ENCODE data around the gene RPTOR.
"Not testable (repeated sequence)": the region's sequence is repeated elsewhere in the genome, so short reads cannot be mapped to it uniquely, and the experiment has no call there.

Gene RPTOR

GRCh38 chr17:80614332-80615047 is 69.9 kb downstream of the RPTOR start:
- no peak overlapping the region for H3K4me3 ChIP-seq (ENCODE audit: low read depth, low read length)
- no peaks in the 10 kb centered on the region for H3K36me3 ChIP-seq (ENCODE audit: control insufficient read depth, insufficient read depth, low read length)
- H3K27me3 ChIP-seq (ENCODE audit: control insufficient read depth, insufficient read depth, low read length), result no peaks in the 10 kb centered on the region
- H3K9ac ChIP-seq (ENCODE audit: low read depth, low read length), result no peak overlapping the region
- no peaks in the 10 kb centered on the region for H3K9me3 ChIP-seq (ENCODE audit: control insufficient read depth, insufficient read depth, low read length)
- H3K4me1 ChIP-seq (ENCODE audit: control insufficient read depth, insufficient read depth, low read length), result no peaks in the 10 kb centered on the region

- Histone ChIP-seq H3K4me1 (ENCODE audit: control insufficient read depth, insufficient read depth, low read length) (no peaks in the 10 kb centered on the region), H3K9ac (ENCODE audit: low read depth, low read length) (no peak overlapping the region), H3K36me3 (ENCODE audit: control insufficient read depth, insufficient read depth, low read length) (no peaks in the 10 kb centered on the region), H3K27me3 (ENCODE audit: control insufficient read depth, insufficient read depth, low read length) (no peaks in the 10 kb centered on the region), H3K4me3 (ENCODE audit: low read depth, low read length) (no peak overlapping the region), H3K9me3 (ENCODE audit: control insufficient read depth, insufficient read depth, low read length) (no peaks in the 10 kb centered on the region)
These were observed 70.7 kb downstream of the RPTOR start for GRCh38 chr17:80615376-80615775.

DNA sequence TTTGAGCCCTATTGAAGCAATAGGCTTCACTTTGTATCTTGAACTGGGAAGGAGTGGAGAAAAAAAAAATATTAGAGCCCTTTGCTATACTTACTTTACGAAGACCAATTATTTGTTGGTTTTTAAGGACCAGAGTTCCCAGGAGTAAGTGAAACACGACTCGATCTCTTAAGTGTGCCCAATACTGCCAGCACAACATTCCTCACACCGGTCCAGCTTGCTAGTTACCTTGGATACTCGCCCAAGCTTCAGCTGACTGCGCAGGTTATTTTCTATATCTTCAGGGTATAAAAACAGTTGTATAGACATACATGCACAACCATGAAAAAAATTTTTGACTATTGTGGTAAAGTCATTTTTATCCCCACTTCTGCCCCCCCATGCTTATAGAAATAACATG is 72.1 kb downstream of the RPTOR start:
- Histone ChIP-seq H3K27me3 (ENCODE audit: control insufficient read depth, insufficient read depth, low read length) (no peaks in the 10 kb centered on the region), H3K4me1 (ENCODE audit: control insufficient read depth, insufficient read depth, low read length) (no peaks in the 10 kb centered on the region), H3K4me3 (ENCODE audit: low read depth, low read length) (no peak overlapping the region), H3K9ac (ENCODE audit: low read depth, low read length) (no peak overlapping the region), H3K36me3 (ENCODE audit: control insufficient read depth, insufficient read depth, low read length) (no peaks in the 10 kb centered on the region), H3K9me3 (ENCODE audit: control insufficient read depth, insufficient read depth, low read length) (no peaks in the 10 kb centered on the region)

- Histone ChIP-seq H3K36me3 (ENCODE audit: control insufficient read depth, insufficient read depth, low read length) (no peaks in the 10 kb centered on the region), H3K9me3 (ENCODE audit: control insufficient read depth, insufficient read depth, low read length) (no peaks in the 10 kb centered on the region), H3K27me3 (ENCODE audit: control insufficient read depth, insufficient read depth, low read length) (no peaks in the 10 kb centered on the region), H3K9ac (ENCODE audit: low read depth, low read length) (no peak overlapping the region), H3K4me1 (ENCODE audit: control insufficient read depth, insufficient read depth, low read length) (no peaks in the 10 kb centered on the region), H3K4me3 (ENCODE audit: low read depth, low read length) (no peak overlapping the region)
These were observed 73.7 kb downstream of the RPTOR start for GRCh38 chr17:80618304-80618703.

DNA sequence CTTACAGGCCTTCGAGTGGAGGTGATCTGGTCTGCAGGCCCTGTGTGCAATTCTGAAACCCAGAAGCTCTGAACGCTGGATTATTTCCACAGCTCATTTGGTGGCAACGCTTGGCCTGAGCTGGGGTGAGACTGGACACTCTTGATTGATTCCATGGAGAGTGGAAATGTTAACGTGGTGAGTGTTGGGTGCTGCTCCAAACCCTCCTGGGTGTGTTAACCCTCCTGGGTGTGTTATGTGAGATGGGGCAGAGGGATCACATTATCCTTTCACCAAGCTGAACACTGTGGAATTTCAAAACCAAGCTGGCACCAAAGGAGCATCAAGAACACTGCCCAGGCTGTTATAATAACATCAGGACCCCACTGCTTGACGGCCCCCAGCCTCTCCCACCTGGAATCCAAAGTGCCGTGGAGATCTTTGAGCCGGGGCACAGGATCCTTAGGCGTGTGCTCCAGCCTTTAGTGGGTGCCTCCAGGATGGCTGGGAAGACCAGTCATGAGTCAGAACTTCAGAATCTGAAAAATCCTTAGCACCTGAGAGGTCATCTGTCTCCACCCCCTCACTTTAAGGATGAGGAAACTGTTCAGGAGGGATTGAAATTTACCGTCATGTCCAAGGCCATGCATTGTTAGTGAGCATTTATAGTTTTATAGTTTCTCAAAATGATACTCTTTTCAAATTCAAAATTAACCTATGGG is 75.0 kb downstream of the RPTOR start:
- H3K27me3 ChIP-seq (ENCODE audit: control insufficient read depth, insufficient read depth, low read length), result no peaks in the 10 kb centered on the region
- H3K36me3 ChIP-seq (ENCODE audit: control insufficient read depth, insufficient read depth, low read length), result no peaks in the 10 kb centered on the region
- no peaks in the 10 kb centered on the region for H3K9me3 ChIP-seq (ENCODE audit: control insufficient read depth, insufficient read depth, low read length)
- no peak overlapping the region for H3K4me3 ChIP-seq (ENCODE audit: low read depth, low read length)
- peak overlapping the region; percentile 12 for H3K9ac ChIP-seq (ENCODE audit: low read depth, low read length)
- H3K4me1 ChIP-seq (ENCODE audit: control insufficient read depth, insufficient read depth, low read length), result no peaks in the 10 kb centered on the region

DNA sequence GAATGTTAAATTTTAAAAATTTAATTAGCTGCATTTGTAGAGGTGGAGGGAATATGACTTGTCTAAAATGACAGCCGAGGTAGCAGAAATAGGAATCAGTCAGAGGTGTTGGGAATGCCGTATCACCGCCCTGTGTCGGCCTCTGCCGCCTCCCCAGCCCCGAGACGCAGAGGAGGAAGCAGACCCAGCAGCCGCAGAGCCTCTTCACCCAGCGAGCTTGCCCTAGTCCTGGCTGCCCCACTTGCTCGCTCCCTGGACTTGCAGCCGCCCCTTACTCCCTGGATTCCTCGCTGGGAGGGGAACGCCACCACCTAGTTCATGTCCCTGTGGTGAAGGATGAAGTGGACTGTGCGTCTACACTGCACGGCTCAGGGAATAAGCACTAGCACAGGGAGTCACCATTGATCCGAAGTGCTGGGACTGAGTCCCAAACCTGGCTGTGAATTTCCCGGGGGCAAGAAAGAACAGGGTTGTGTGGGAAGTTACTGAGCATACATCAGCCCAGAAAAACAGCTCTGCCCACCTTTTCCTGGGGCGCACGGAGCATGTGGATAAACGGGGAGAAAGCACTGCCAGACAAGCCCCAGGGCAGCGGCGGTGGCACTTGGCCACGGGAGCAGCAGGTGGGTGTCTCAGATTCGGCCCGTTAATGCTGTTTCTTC is 76.8 kb downstream of the RPTOR start:
- H3K9me3 ChIP-seq (ENCODE audit: control insufficient read depth, insufficient read depth, low read length), result no peaks in the 10 kb centered on the region
- no peak overlapping the region for H3K9ac ChIP-seq (ENCODE audit: low read depth, low read length)
- no peaks in the 10 kb centered on the region for H3K4me1 ChIP-seq (ENCODE audit: control insufficient read depth, insufficient read depth, low read length)
- no peaks in the 10 kb centered on the region for H3K36me3 ChIP-seq (ENCODE audit: control insufficient read depth, insufficient read depth, low read length)
- H3K27me3 ChIP-seq (ENCODE audit: control insufficient read depth, insufficient read depth, low read length), result no peaks in the 10 kb centered on the region
- no peak overlapping the region for H3K4me3 ChIP-seq (ENCODE audit: low read depth, low read length)

GRCh38 chr17:80621997-80622357 is 77.3 kb downstream of the RPTOR start:
- no peak overlapping the region for H3K9ac ChIP-seq (ENCODE audit: low read depth, low read length)
- no peaks in the 10 kb centered on the region for H3K27me3 ChIP-seq (ENCODE audit: control insufficient read depth, insufficient read depth, low read length)
- no peaks in the 10 kb centered on the region for H3K36me3 ChIP-seq (ENCODE audit: control insufficient read depth, insufficient read depth, low read length)
- no peak overlapping the region for H3K4me3 ChIP-seq (ENCODE audit: low read depth, low read length)
- no peaks in the 10 kb centered on the region for H3K4me1 ChIP-seq (ENCODE audit: control insufficient read depth, insufficient read depth, low read length)
- no peaks in the 10 kb centered on the region for H3K9me3 ChIP-seq (ENCODE audit: control insufficient read depth, insufficient read depth, low read length)

DNA sequence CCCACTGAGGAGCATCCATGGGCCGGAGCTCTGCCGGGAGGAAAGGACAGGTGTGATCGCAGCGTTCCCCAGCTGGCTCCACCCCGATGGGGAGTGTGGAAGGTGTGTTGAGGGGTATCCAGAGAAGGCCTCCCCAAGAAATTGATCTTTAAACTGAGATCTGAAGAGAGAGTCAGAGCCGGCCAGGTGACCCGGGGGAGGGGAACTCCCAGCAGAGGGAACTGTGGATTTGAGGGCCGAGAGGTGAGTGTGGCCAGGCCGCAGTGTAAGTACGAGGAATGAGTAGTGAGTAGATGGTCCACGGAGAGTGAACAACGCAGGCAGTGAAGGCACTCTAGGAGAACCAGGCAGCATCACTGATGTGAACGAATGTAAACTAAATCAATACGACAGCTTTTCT is 80.2 kb downstream of the RPTOR start:
- Histone ChIP-seq H3K4me3 (ENCODE audit: low read depth, low read length) (no peak overlapping the region), H3K9me3 (ENCODE audit: control insufficient read depth, insufficient read depth, low read length) (no peaks in the 10 kb centered on the region), H3K4me1 (ENCODE audit: control insufficient read depth, insufficient read depth, low read length) (no peaks in the 10 kb centered on the region), H3K9ac (ENCODE audit: low read depth, low read length) (no peak overlapping the region), H3K27me3 (ENCODE audit: control insufficient read depth, insufficient read depth, low read length) (no peaks in the 10 kb centered on the region), H3K36me3 (ENCODE audit: control insufficient read depth, insufficient read depth, low read length) (no peaks in the 10 kb centered on the region)

GRCh38 chr17:80625627-80626026 is 81.0 kb downstream of the RPTOR start:
- Histone ChIP-seq H3K4me3 (ENCODE audit: low read depth, low read length) (no peak overlapping the region), H3K4me1 (ENCODE audit: control insufficient read depth, insufficient read depth, low read length) (no peaks in the 10 kb centered on the region), H3K9ac (ENCODE audit: low read depth, low read length) (no peak overlapping the region), H3K9me3 (ENCODE audit: control insufficient read depth, insufficient read depth, low read length) (no peaks in the 10 kb centered on the region), H3K27me3 (ENCODE audit: control insufficient read depth, insufficient read depth, low read length) (no peaks in the 10 kb centered on the region), H3K36me3 (ENCODE audit: control insufficient read depth, insufficient read depth, low read length) (no peaks in the 10 kb centered on the region)

GRCh38 chr17:80628881-80629280 is 84.2 kb downstream of the RPTOR start:
- not testable (repeated sequence) for H3K27me3 ChIP-seq (ENCODE audit: control insufficient read depth, insufficient read depth, low read length); H3K4me1 ChIP-seq (ENCODE audit: control insufficient read depth, insufficient read depth, low read length); H3K9ac ChIP-seq (ENCODE audit: low read depth, low read length); H3K36me3 ChIP-seq (ENCODE audit: control insufficient read depth, insufficient read depth, low read length); H3K4me3 ChIP-seq (ENCODE audit: low read depth, low read length); H3K9me3 ChIP-seq (ENCODE audit: control insufficient read depth, insufficient read depth, low read length)

GRCh38 chr17:80629298-80630028 is 84.8 kb downstream of the RPTOR start:
- no peaks in the 10 kb centered on the region for H3K36me3 ChIP-seq (ENCODE audit: control insufficient read depth, insufficient read depth, low read length)
- no peaks in the 10 kb centered on the region for H3K9me3 ChIP-seq (ENCODE audit: control insufficient read depth, insufficient read depth, low read length)
- no peak overlapping the region for H3K9ac ChIP-seq (ENCODE audit: low read depth, low read length)

More at GRCh38 chr17:80629298-80630028, 84.8 kb downstream of the RPTOR start:
- H3K27me3 ChIP-seq (ENCODE audit: control insufficient read depth, insufficient read depth, low read length), result no peaks in the 10 kb centered on the region
- no peak overlapping the region for H3K4me3 ChIP-seq (ENCODE audit: low read depth, low read length)
- H3K4me1 ChIP-seq (ENCODE audit: control insufficient read depth, insufficient read depth, low read length), result peaks cover 2% of the 10 kb centered on the region

Data from iPS-15b (cell line).